GM12878 (cell line): ENCODE results near the gene CLDN15. TPM values are rescaled to one million over a fixed set of nuclear protein-coding genes. Genes with fewer than 3 reads are reported as not detected.
"Not testable (repeated sequence)": the region's sequence is repeated elsewhere in the genome, so short reads cannot be mapped to it uniquely, and the experiment has no call there.

Source experiments
- ATAC-seq: fragments of 200-7000 bp; cut with Tn5 transposase; 3 replicates; pipeline ENCODE4 v1.9.1; 2020; ENCODE audit warnings: mild to moderate bottlenecking, moderate library complexity
- BruUV-seq: library from RNA; stranded (reverse); fragments of 400-500 nt; replicated peaks from 2 replicates; lab custom pipeline; 2021; lab: Mats Ljungman, UMichigan
- CTCF ChIA-PET: fragments of 300-600 bp; sonication (Branson Sonifier 250); formaldehyde crosslinking; extraction: SDS; loops from one replicate; lab custom pipeline; 2021; ENCODE audit warnings: inconsistent platforms; lab: Yijun Ruan, JAX
- POLR2A ChIA-PET: fragments of 350-600 bp; formaldehyde crosslinking; extraction: SDS; loops from one replicate; lab custom pipeline; 2021; ENCODE audit warnings: inconsistent platforms; lab: Charles Lee
- RAD21 ChIA-PET: fragments of 300-600 bp; sonication (Branson Sonifier 250); formaldehyde crosslinking; loops from one replicate; lab custom pipeline; 2023; ENCODE audit warnings: antibody characterized with exemption; ENCODE audit not compliant: unreplicated experiment; lab: Charles Lee
- SMC1A ChIA-PET: fragments of 300-600 bp; sonication (Branson Sonifier 250); formaldehyde crosslinking; loops from one replicate; lab custom pipeline; 2023; ENCODE audit not compliant: unreplicated experiment, uncharacterized antibody; lab: Charles Lee
- DNase-seq: peaks from one replicate; pipeline ENCODE4 v3.0.0-alpha.2; 2011; ENCODE audit warnings: low read depth, low spot score
- FAIRE-seq: peaks from 3 replicates; lab custom pipeline; 2011; peaks lifted over from hg19 to GRCh38; lab: Jason Lieb, UNC
- H2AFZ ChIP-seq: 2 replicates; pipeline ENCODE4 v1.6.0; 2011; ENCODE audit warnings: low read depth, low read length, control low read depth; ENCODE audit not compliant: control insufficient read depth
- H3K27ac ChIP-seq: 2 replicates; pipeline ENCODE4 v1.5.1; 2011; ENCODE audit warnings: control low read depth; ENCODE audit not compliant: control insufficient read depth, insufficient read depth
- H3K27me3 ChIP-seq, 2 experiments: replicated peaks in 1 of 2; 2 replicates each; pipeline versions ENCODE4 v1.6.0 to v1.6.1; 2011; ENCODE audit warnings: low read length in 1 of 2; ENCODE audit not compliant: control insufficient read depth in 2 of 2, insufficient read depth in 2 of 2
- H3K36me3 ChIP-seq, 2 experiments: 2 replicates each; pipeline ENCODE4 v1.5.1; 2011; ENCODE audit warnings: low read length in 1 of 2; ENCODE audit not compliant: control insufficient read depth in 2 of 2, insufficient read depth in 2 of 2
- H3K4me1 ChIP-seq: 2 replicates; pipeline ENCODE4 v1.6.1; 2011; ENCODE audit warnings: mild to moderate bottlenecking, low read length, moderate library complexity, mixed read lengths; ENCODE audit not compliant: control insufficient read depth, insufficient read depth
- H3K4me2 ChIP-seq: 2 replicates; pipeline ENCODE4 v1.6.0; 2011; ENCODE audit warnings: control low read depth; ENCODE audit not compliant: control insufficient read depth, insufficient read depth
- H3K4me3 ChIP-seq: fragments of 200-600 bp; sonication (generic); 2 replicates; pipeline ENCODE4 v1.5.1; 2016
- H3K79me2 ChIP-seq: 2 replicates; pipeline ENCODE4 v1.6.0; 2011; ENCODE audit warnings: low read length; ENCODE audit not compliant: control insufficient read depth, insufficient read depth
- H3K9ac ChIP-seq: 2 replicates; pipeline ENCODE4 v1.8.0; 2011; ENCODE audit warnings: low read length, control low read depth, mixed read lengths; ENCODE audit not compliant: control insufficient read depth, insufficient read depth
- H3K9me3 ChIP-seq: replicated peaks from 3 replicates; pipeline ENCODE4 v1.5.1; 2011; ENCODE audit warnings: mild to moderate bottlenecking, low read length; ENCODE audit not compliant: control insufficient read depth, insufficient read depth
- H4K20me1 ChIP-seq: 2 replicates; pipeline ENCODE4 v1.6.0; 2011; ENCODE audit not compliant: control insufficient read depth, insufficient read depth
- TCF12 ChIP-seq: IDR thresholded peaks from 2 replicates; pipeline ENCODE4 v1.6.1; 2011; ENCODE audit warnings: low read depth, mild to moderate bottlenecking, low read length
- ZBTB4 ChIP-seq: fragments of 450-650 bp; formaldehyde crosslinking; IDR thresholded peaks from 2 replicates; pipeline ENCODE4 v1.4.0; 2022; ENCODE audit warnings: mild to moderate bottlenecking, moderate library complexity
- WGBS: methylation state at CpG from one replicate; pipeline ENCODE4 v1.1.6; 2016; ENCODE audit warnings: low lambda C conversion rate; ENCODE audit not compliant: insufficient replicate concordance, insufficient coverage; ENCODE audit errors: missing lambda C conversion rate; 5-methylcytosine and 5-hydroxymethylcytosine counted together
- in situ Hi-C: fragments of 300-500 bp; cut with MboI; formaldehyde crosslinking; loops from 9 replicates; pipeline ENCODE4 v1.14.3; 2018; ENCODE audit warnings: mixed read lengths
- intact Hi-C: fragments of 100-400 bp; cut with micrococcal nuclease; formaldehyde crosslinking; loops from one replicate; pipeline ENCODE4 v1.14.2; 2022; ENCODE audit not compliant: unreplicated experiment
- polyA plus RNA-seq, 11 experiments: library from polyadenylated mRNA; depleted of rRNA in 4 of 11; unstranded in 6 of 11; stranded (reverse) in 5 of 11; fragments of >200 nt; fragmentation: Nextera tagmentation in 4 of 11; fragmentation: Illumina TruSeq in 1 of 11; extraction: Ambion mirVana in 4 of 11; extraction: Trizol in 1 of 11; gene quantifications; 1 replicate in 1 of 11; 2 replicates in 10 of 11; pipeline versions ENCODE4 v1.2.1 to v1.2.3, GENCODE V29; 2011 to 2016; ENCODE audit warnings: inconsistent platforms in 2 of 11, missing spikeins in 2 of 11, low read depth in 1 of 11
- total RNA-seq, 4 experiments: library from RNA; depleted of rRNA in 3 of 4; stranded (reverse); fragments of >200 nt in 3 of 4; fragmentation: Illumina TruSeq in 1 of 4; extraction: Trizol in 1 of 4; gene quantifications; 2 replicates each; pipeline versions ENCODE4 v1.2.1 to v1.2.3, GENCODE V29; 2013 to 2021

The CLDN15 gene
- total and polyA plus RNA-seq, 10 of the 15 experiments (the other 5 are each of a cell fraction or from before 2014, with no cell fraction given): 0.47 to 15.0 (median 6.6) TPM

- no peak for TF ChIP-seq ZBTB4 (CRISPR knock-in tag)
- no peak for TF ChIP-seq TCF12
Observed at GRCh38 chr7:101255796-101256195, 18.2 kb upstream of the CLDN15 start (continued).

GRCh38 chr7:101253199-101253598, 15.6 kb upstream of the CLDN15 start:
- H3K4me1 ChIP-seq, H3K9ac ChIP-seq, H2AFZ ChIP-seq, ATAC-seq, BruUV-seq, H4K20me1 ChIP-seq, H3K4me3 ChIP-seq, FAIRE-seq, H3K27me3 ChIP-seq, DNase-seq, H3K36me3 ChIP-seq, H3K9me3 ChIP-seq, intact Hi-C loops, in situ Hi-C loops, H3K27ac ChIP-seq: not testable (repeated sequence)
- 74% methylated on average over 5 of the region's 5 CpGs for WGBS
- SMC1A ChIA-PET: interaction anchor here (0.8 to 1.3 kb wide), 2 partner anchors 10 to 38 kb away, joined by 3 read pairs; no protein-coding TSS in a partner anchor
- CTCF ChIA-PET: interaction anchor here (0.8 to 4.4 kb wide), 5 partner anchors 10 to 109 kb away, joined by 3 to 17 read pairs (median 13); partner anchors contain the start of genes PLOD3 and ZNHIT1
- peaks cover 29% of the 10 kb centered on the region for H3K79me2 ChIP-seq
- RAD21 ChIA-PET: interaction anchor here (0.9 to 2.3 kb wide), 3 partner anchors 10 to 109 kb away, joined by 4 to 6 read pairs (median 5); partner anchors contain the start of gene ZNHIT1
- H3K4me2 ChIP-seq: peak overlapping the region; percentile 36; the same call in 1 of the 2 replicates
- POLR2A ChIA-PET: interaction anchor here (0.7 to 1.0 kb wide), 2 partner anchors 92 to 127 kb away, joined by 3 to 6 read pairs; no protein-coding TSS in a partner anchor
